Liver (tissue), 9 donors: ENCODE data around the gene KLF13. TPM values are rescaled to one million over a fixed set of nuclear protein-coding genes. Genes with fewer than 3 reads are reported as not detected.
A peak's percentile ranks its signal among the peaks of the same experiment; 100 is the strongest.

ENCODE experiments used
- DNase-seq: peaks from one replicate; pipeline ENCODE4 v3.0.0-alpha.2; 2017; ENCODE audit warnings: low spot score
- H3K27ac ChIP-seq, 2 donors: one replicate each; pipeline ENCODE4 v1.7.0; 2013; ENCODE audit warnings: inconsistent platforms in 2 of 2, low read length in 2 of 2, control low read depth in 1 of 2, low read depth in 1 of 2, mild to moderate bottlenecking in 1 of 2
- H3K27me3 ChIP-seq, 4 donors: one replicate each; pipeline versions ENCODE4 v1.6.1 to v1.7.0; 2013; ENCODE audit warnings: low read length in 3 of 4, inconsistent platforms in 1 of 4, mild to moderate bottlenecking in 1 of 4, moderate library complexity in 1 of 4; ENCODE audit not compliant: control insufficient read depth in 4 of 4, insufficient read depth in 4 of 4
- H3K36me3 ChIP-seq, 4 donors: one replicate each; pipeline versions ENCODE4 v1.6.1 to v1.7.0; 2013; ENCODE audit warnings: low read length in 3 of 4, mild to moderate bottlenecking in 3 of 4, low read depth in 1 of 4, moderate library complexity in 1 of 4; ENCODE audit not compliant: control insufficient read depth in 4 of 4, insufficient read depth in 3 of 4
- H3K4me1 ChIP-seq, 4 donors: one replicate each; pipeline versions ENCODE4 v1.6.1 to v1.7.0; 2013; ENCODE audit warnings: low read length in 3 of 4, mild to moderate bottlenecking in 3 of 4, moderate library complexity in 1 of 4; ENCODE audit not compliant: control insufficient read depth in 4 of 4, insufficient read depth in 4 of 4
- H3K4me3 ChIP-seq, 3 donors: one replicate each; pipeline versions ENCODE4 v1.6.1 to v1.7.0; 2013; ENCODE audit warnings: low read length in 3 of 3, control low read depth in 1 of 3, low read depth in 1 of 3, mild to moderate bottlenecking in 1 of 3
- H3K9ac ChIP-seq, 2 donors: one replicate each; pipeline ENCODE4 v1.7.0; 2013; ENCODE audit warnings: low read length in 2 of 2, mild to moderate bottlenecking in 2 of 2, moderate library complexity in 2 of 2, control low read depth in 1 of 2, low read depth in 1 of 2
- H3K9me3 ChIP-seq, 4 donors: one replicate each; pipeline versions ENCODE4 v1.6.1 to v1.7.0; 2013; ENCODE audit warnings: low read length in 3 of 4; ENCODE audit not compliant: control insufficient read depth in 4 of 4
- EGR1 ChIP-seq, 2 donors: IDR thresholded peaks; 2 replicates each; pipeline ENCODE4 v1.6.1; 2016 to 2018; ENCODE audit warnings: antibody characterized with exemption in 2 of 2, low read depth in 2 of 2
- FOXA1 ChIP-seq: IDR thresholded peaks from 2 replicates; pipeline ENCODE4 v1.6.1; 2016; ENCODE audit warnings: antibody characterized with exemption
- FOXA2 ChIP-seq: IDR thresholded peaks from 2 replicates; pipeline ENCODE4 v1.6.1; 2016; ENCODE audit warnings: antibody characterized with exemption
- GABPA ChIP-seq, 2 donors: IDR thresholded peaks in 1 of 2; conservative IDR thresholded peaks in 1 of 2; 2 replicates each; pipeline ENCODE4 v1.6.1; 2016; ENCODE audit warnings: antibody characterized with exemption in 2 of 2, mild to moderate bottlenecking in 1 of 2, moderate library complexity in 1 of 2
- HNF4A ChIP-seq, 2 donors: conservative IDR thresholded peaks; 2 replicates each; pipeline ENCODE4 v1.6.1; 2016; ENCODE audit warnings: antibody characterized with exemption in 2 of 2, mild to moderate bottlenecking in 2 of 2
- HNF4G ChIP-seq: IDR thresholded peaks from 2 replicates; pipeline ENCODE4 v1.6.1; 2016; ENCODE audit warnings: antibody characterized with exemption
- JUND ChIP-seq, 2 donors: IDR thresholded peaks; 2 replicates each; pipeline ENCODE4 v1.6.1; 2016; ENCODE audit warnings: antibody characterized with exemption in 2 of 2
- MAX ChIP-seq: IDR thresholded peaks from 2 replicates; pipeline ENCODE4 v1.6.1; 2016; ENCODE audit warnings: antibody characterized with exemption
- NR2F2 ChIP-seq: IDR thresholded peaks from 2 replicates; pipeline ENCODE4 v1.6.1; 2016; ENCODE audit warnings: antibody characterized with exemption
- RAD21 ChIP-seq, 2 donors: IDR thresholded peaks; 2 replicates each; pipeline ENCODE4 v1.6.1; 2016; ENCODE audit warnings: antibody characterized with exemption in 2 of 2, mild to moderate bottlenecking in 2 of 2
- RXRA ChIP-seq, 2 donors: IDR thresholded peaks; 2 replicates each; pipeline ENCODE4 v1.6.1; 2017 to 2018; ENCODE audit warnings: antibody characterized with exemption in 2 of 2, mild to moderate bottlenecking in 1 of 2
- SP1 ChIP-seq: IDR thresholded peaks from 2 replicates; pipeline ENCODE4 v1.6.1; 2018; ENCODE audit warnings: antibody characterized with exemption, mild to moderate bottlenecking
- TAF1 ChIP-seq: conservative IDR thresholded peaks from 2 replicates; pipeline ENCODE4 v1.6.1; 2016; ENCODE audit warnings: antibody characterized with exemption, mild to moderate bottlenecking
- YY1 ChIP-seq: IDR thresholded peaks from 2 replicates; pipeline ENCODE4 v1.6.1; 2016; ENCODE audit warnings: antibody characterized with exemption, mild to moderate bottlenecking
- WGBS: extraction: QIAGEN DNeasy Blood & Tissue Kit; methylation state at CpG from one replicate; pipeline ENCODE4 v1.1.7; 2013; 5-methylcytosine and 5-hydroxymethylcytosine counted together
- polyA plus RNA-seq, 2 donors: library from polyadenylated mRNA; stranded (reverse) in 1 of 2; unstranded in 1 of 2; fragments of 200-250 nt in 1 of 2; fragments of >200 nt in 1 of 2; fragmentation: Nextera tagmentation in 1 of 2; extraction: Ambion mirVana in 1 of 2; gene quantifications; one replicate each; pipeline versions ENCODE4 v1.2.1 to v1.2.3, GENCODE V29; 2013 to 2015
- total RNA-seq, 2 donors: library from RNA; depleted of rRNA; stranded (reverse); fragments of >200 nt; gene quantifications; one replicate each; pipeline ENCODE4 v1.2.3, GENCODE V29; 2014
- TF ChIP-seq, protein P1 (sequence below): IDR thresholded peaks from 2 replicates; pipeline ENCODE4 v1.6.1; 2016; ENCODE audit warnings: antibody characterized with exemption, mild to moderate bottlenecking
- TF ChIP-seq, protein P2 (sequence below): fragments of 150-350 bp; IDR thresholded peaks from 2 replicates; pipeline ENCODE4 v1.5.1; 2017; ENCODE audit warnings: improper control_type of control experiment, low read depth, low read length; ENCODE audit not compliant: missing input control
- TF ChIP-seq, protein P3 (sequence below): IDR thresholded peaks from 2 replicates; pipeline ENCODE4 v1.6.1; 2016; ENCODE audit warnings: antibody characterized with exemption
- TF ChIP-seq, protein P4 (sequence below): IDR thresholded peaks from 2 replicates; pipeline ENCODE4 v1.6.1; 2016; ENCODE audit warnings: antibody characterized with exemption
- donor health status: healthy.
- donor health status: healthy.
- donor health status: healthy.
- donor health status: healthy.
- donor health status: healthy.

The KLF13 gene
- total and polyA plus RNA-seq, 4 donors: 17.4 to 77.1 (median 57.5) TPM

DNA sequence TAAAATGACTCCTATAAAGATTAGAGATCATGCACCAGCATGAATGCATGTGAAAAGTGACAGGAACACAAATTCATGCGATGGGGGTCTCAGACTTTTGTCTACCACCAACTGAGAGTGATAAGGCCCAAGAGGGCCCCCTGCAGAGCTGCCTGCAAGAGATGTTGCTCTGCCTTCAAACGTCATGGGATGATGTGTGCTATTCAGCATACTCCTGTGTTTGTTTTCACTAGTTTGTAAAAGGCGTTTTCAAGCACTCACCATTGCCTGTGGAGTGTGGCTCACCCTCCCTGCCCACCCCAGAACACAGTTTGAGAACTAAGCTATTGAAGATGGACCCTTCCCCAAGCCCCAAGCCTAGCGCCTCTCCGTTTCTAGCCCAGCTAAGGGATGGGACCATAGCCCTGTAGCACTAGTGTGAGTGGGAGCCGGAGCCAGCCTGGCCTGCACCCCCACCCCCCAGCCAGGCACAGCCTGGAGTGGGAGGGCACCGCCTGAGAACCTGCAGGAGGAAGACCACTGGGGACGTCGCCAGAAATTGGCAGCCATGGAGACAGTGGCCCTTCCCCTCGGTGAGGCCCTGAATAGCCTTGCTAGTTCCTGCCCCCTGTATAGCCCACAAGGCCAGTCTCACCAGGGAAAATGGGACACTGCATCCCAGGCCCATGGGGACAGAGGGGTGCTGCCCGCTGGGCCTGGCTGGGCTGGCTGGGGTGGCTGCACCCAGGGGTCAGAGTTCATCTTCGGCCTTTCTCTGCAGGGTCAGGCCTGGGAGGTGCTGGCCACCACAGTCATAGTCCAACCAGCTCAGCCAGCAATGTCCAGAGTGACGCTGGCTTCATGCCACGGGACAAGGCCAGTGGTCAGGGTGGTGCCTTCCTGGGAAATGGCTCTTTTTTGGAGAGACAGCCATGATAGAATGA lies 22.6 kb upstream of the KLF13 start:
- peak overlapping the region; percentile 54 to 55 for H3K27ac ChIP-seq
- peak; percentile 94 for TF ChIP-seq YY1
- peak in 1 of 2 donors; percentile 30 for TF ChIP-seq EGR1 (IDR thresholded peaks at IDR 0.05; ENCODE audit: low read depth in 2 of 2)
- TF ChIP-seq NR2F2: peak; percentile 55
- TF ChIP-seq, protein P1, sequence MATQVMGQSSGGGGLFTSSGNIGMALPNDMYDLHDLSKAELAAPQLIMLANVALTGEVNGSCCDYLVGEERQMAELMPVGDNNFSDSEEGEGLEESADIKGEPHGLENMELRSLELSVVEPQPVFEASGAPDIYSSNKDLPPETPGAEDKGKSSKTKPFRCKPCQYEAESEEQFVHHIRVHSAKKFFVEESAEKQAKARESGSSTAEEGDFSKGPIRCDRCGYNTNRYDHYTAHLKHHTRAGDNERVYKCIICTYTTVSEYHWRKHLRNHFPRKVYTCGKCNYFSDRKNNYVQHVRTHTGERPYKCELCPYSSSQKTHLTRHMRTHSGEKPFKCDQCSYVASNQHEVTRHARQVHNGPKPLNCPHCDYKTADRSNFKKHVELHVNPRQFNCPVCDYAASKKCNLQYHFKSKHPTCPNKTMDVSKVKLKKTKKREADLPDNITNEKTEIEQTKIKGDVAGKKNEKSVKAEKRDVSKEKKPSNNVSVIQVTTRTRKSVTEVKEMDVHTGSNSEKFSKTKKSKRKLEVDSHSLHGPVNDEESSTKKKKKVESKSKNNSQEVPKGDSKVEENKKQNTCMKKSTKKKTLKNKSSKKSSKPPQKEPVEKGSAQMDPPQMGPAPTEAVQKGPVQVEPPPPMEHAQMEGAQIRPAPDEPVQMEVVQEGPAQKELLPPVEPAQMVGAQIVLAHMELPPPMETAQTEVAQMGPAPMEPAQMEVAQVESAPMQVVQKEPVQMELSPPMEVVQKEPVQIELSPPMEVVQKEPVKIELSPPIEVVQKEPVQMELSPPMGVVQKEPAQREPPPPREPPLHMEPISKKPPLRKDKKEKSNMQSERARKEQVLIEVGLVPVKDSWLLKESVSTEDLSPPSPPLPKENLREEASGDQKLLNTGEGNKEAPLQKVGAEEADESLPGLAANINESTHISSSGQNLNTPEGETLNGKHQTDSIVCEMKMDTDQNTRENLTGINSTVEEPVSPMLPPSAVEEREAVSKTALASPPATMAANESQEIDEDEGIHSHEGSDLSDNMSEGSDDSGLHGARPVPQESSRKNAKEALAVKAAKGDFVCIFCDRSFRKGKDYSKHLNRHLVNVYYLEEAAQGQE: peak; percentile 14
- TF ChIP-seq, protein P2, sequence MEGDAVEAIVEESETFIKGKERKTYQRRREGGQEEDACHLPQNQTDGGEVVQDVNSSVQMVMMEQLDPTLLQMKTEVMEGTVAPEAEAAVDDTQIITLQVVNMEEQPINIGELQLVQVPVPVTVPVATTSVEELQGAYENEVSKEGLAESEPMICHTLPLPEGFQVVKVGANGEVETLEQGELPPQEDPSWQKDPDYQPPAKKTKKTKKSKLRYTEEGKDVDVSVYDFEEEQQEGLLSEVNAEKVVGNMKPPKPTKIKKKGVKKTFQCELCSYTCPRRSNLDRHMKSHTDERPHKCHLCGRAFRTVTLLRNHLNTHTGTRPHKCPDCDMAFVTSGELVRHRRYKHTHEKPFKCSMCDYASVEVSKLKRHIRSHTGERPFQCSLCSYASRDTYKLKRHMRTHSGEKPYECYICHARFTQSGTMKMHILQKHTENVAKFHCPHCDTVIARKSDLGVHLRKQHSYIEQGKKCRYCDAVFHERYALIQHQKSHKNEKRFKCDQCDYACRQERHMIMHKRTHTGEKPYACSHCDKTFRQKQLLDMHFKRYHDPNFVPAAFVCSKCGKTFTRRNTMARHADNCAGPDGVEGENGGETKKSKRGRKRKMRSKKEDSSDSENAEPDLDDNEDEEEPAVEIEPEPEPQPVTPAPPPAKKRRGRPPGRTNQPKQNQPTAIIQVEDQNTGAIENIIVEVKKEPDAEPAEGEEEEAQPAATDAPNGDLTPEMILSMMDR: no peak
- peak; percentile 93 for TF ChIP-seq SP1
- TF ChIP-seq RXRA (IDR thresholded peaks at IDR 0.05): peak; percentile 95 to 97
- TF ChIP-seq HNF4A (conservative IDR thresholded peaks at IDR 0.05): peak; percentile 89 to 95
- no peak for TF ChIP-seq GABPA (IDR thresholded peaks at IDR 0.05 in 1 of 2, conservative IDR thresholded peaks at IDR 0.05 in 1 of 2)
- no peak for TF ChIP-seq FOXA2
- peak; percentile 38 for TF ChIP-seq HNF4G
- TF ChIP-seq, protein P3, sequence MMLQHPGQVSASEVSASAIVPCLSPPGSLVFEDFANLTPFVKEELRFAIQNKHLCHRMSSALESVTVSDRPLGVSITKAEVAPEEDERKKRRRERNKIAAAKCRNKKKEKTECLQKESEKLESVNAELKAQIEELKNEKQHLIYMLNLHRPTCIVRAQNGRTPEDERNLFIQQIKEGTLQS: no peak
- TF ChIP-seq RAD21 (IDR thresholded peaks at IDR 0.05): peak; percentile 51 to 56
- TF ChIP-seq, protein P4, sequence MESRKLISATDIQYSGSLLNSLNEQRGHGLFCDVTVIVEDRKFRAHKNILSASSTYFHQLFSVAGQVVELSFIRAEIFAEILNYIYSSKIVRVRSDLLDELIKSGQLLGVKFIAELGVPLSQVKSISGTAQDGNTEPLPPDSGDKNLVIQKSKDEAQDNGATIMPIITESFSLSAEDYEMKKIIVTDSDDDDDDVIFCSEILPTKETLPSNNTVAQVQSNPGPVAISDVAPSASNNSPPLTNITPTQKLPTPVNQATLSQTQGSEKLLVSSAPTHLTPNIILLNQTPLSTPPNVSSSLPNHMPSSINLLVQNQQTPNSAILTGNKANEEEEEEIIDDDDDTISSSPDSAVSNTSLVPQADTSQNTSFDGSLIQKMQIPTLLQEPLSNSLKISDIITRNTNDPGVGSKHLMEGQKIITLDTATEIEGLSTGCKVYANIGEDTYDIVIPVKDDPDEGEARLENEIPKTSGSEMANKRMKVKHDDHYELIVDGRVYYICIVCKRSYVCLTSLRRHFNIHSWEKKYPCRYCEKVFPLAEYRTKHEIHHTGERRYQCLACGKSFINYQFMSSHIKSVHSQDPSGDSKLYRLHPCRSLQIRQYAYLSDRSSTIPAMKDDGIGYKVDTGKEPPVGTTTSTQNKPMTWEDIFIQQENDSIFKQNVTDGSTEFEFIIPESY: peak; percentile 58
- peak; percentile 68 for TF ChIP-seq MAX
- peak in 1 of 2 donors; percentile 32 for TF ChIP-seq JUND (IDR thresholded peaks at IDR 0.05)
- TF ChIP-seq TAF1: no peak
- peak; percentile 44 for TF ChIP-seq FOXA1
- peaks cover 23 to 39% (median 30%) of the 10 kb centered on the region in 4 donors for H3K4me1 ChIP-seq
- no peak overlapping the region for H3K9ac ChIP-seq
- H3K9me3 ChIP-seq: no peaks in the 10 kb centered on the region
- peak; percentile 54 for DNase-seq
- H3K36me3 ChIP-seq: no peaks in the 10 kb centered on the region
- H3K27me3 ChIP-seq: no peaks in the 10 kb centered on the region
- no peak overlapping the region for H3K4me3 ChIP-seq
- WGBS: 61% methylated on average over 14 of the region's 14 CpGs
